IMR-90 (cell line): ENCODE results near the gene SERPINB11. TPM values are rescaled to one million over a fixed set of nuclear protein-coding genes. Genes with fewer than 3 reads are reported as not detected.

Experiments
- ATAC-seq: fragments of 200-7000 bp; cut with Tn5 transposase; 2 replicates; pipeline ENCODE4 v1.9.1; 2020; ENCODE audit warnings: low read depth, mild to moderate bottlenecking, moderate library complexity
- BruUV-seq: library from RNA; stranded (reverse); fragments of 400-500 nt; replicated peaks from 2 replicates; lab custom pipeline; 2021; lab: Mats Ljungman, UMichigan
- CTCF ChIA-PET: fragments of 300-600 bp; formaldehyde crosslinking; extraction: SDS; loops from one replicate; lab custom pipeline; 2021; ENCODE audit warnings: antibody characterized with exemption; lab: Yijun Ruan, JAX
- POLR2A ChIA-PET: fragments of 300-600 bp; sonication (Branson Sonifier 250); formaldehyde crosslinking; loops from one replicate; lab custom pipeline; 2022; ENCODE audit warnings: antibody characterized with exemption; ENCODE audit not compliant: unreplicated experiment; lab: Charles Lee
- DNase-seq: peaks from one replicate; pipeline ENCODE4 v3.0.0; 2013
- H2AFZ ChIP-seq: replicated peaks from 2 replicates; pipeline ENCODE3; 2013; ENCODE audit warnings: low read length, mild to moderate bottlenecking; ENCODE audit not compliant: poor library complexity
- H2AK5ac ChIP-seq: 2 replicates; pipeline ENCODE4 v1.6.1; 2013; ENCODE audit warnings: low read depth, low read length, inconsistent platforms
- H2AK9ac ChIP-seq: replicated peaks from 2 replicates; pipeline ENCODE3; 2013; ENCODE audit warnings: mild to moderate bottlenecking, low read depth, low read length, moderate library complexity; ENCODE audit not compliant: poor library complexity
- H2BK120ac ChIP-seq: 2 replicates; pipeline ENCODE4 v1.6.1; 2013; ENCODE audit warnings: low read depth, low read length, inconsistent platforms
- H2BK15ac ChIP-seq: 3 replicates; pipeline ENCODE4 v1.6.1; 2013; ENCODE audit warnings: low read depth, low read length, inconsistent platforms
- H2BK20ac ChIP-seq: 2 replicates; pipeline ENCODE4 v1.6.1; 2013; ENCODE audit warnings: low read depth, mild to moderate bottlenecking, inconsistent platforms, low read length, moderate library complexity
- H2BK5ac ChIP-seq: 2 replicates; pipeline ENCODE4 v1.6.1; 2013; ENCODE audit warnings: mild to moderate bottlenecking, low read depth, low read length, inconsistent platforms; ENCODE audit not compliant: poor library complexity, severe bottlenecking
- H3K14ac ChIP-seq: replicated peaks from 2 replicates; pipeline ENCODE4 v1.6.1; 2013; ENCODE audit warnings: low read depth, low read length, inconsistent platforms
- H3K18ac ChIP-seq: 2 replicates; pipeline ENCODE4 v1.6.1; 2013; ENCODE audit warnings: low read depth, low read length, control low read depth
- H3K23ac ChIP-seq: 2 replicates; pipeline ENCODE4 v1.6.1; 2013; ENCODE audit warnings: low read depth, low read length, inconsistent platforms
- H3K27ac ChIP-seq: 2 replicates; pipeline ENCODE4 v1.5.1; 2013; ENCODE audit warnings: mild to moderate bottlenecking, control low read depth, low read length; ENCODE audit not compliant: insufficient read depth
- H3K27me3 ChIP-seq: 2 replicates; pipeline ENCODE4 v1.6.1; 2013; ENCODE audit warnings: low read length; ENCODE audit not compliant: control insufficient read depth, insufficient read depth
- H3K36me3 ChIP-seq: 2 replicates; pipeline ENCODE4 v1.6.1; 2013; ENCODE audit warnings: low read length, mixed read lengths; ENCODE audit not compliant: control insufficient read depth, insufficient read depth
- H3K4ac ChIP-seq: 2 replicates; pipeline ENCODE4 v1.6.1; 2013; ENCODE audit warnings: low read depth, low read length, inconsistent platforms
- H3K4me1 ChIP-seq: 2 replicates; pipeline ENCODE4 v1.6.1; 2013; ENCODE audit warnings: low read length, mixed read lengths; ENCODE audit not compliant: control insufficient read depth, insufficient read depth
- H3K4me2 ChIP-seq: 2 replicates; pipeline ENCODE4 v1.6.1; 2013; ENCODE audit warnings: low read depth, mild to moderate bottlenecking, control low read depth, low read length, moderate library complexity
- H3K4me3 ChIP-seq: 2 replicates; pipeline ENCODE4 v1.5.1; 2013; ENCODE audit warnings: low read depth, mild to moderate bottlenecking, control low read depth, low read length, moderate library complexity; ENCODE audit not compliant: insufficient read depth
- H3K56ac ChIP-seq: 2 replicates; pipeline ENCODE4 v1.6.1; 2013; ENCODE audit warnings: low read length, inconsistent platforms; ENCODE audit not compliant: insufficient read depth; ENCODE audit errors: extremely low read depth
- H3K79me1 ChIP-seq, 2 experiments: 2 replicates each; pipeline ENCODE4 v1.6.1; 2013; ENCODE audit warnings: low read length in 2 of 2, inconsistent platforms in 1 of 2, low read depth in 1 of 2
- H3K9ac ChIP-seq: 2 replicates; pipeline ENCODE4 v1.6.1; 2013; ENCODE audit warnings: low read depth, low read length, control low read depth
- H3K9me1 ChIP-seq: 2 replicates; pipeline ENCODE4 v1.6.1; 2013; ENCODE audit warnings: low read length, inconsistent platforms; ENCODE audit not compliant: insufficient read depth
- H3K9me3 ChIP-seq: 2 replicates; pipeline ENCODE4 v1.6.1; 2013; ENCODE audit warnings: low read length; ENCODE audit not compliant: control insufficient read depth, insufficient read depth
- H4K20me1 ChIP-seq: 2 replicates; pipeline ENCODE4 v1.6.1; 2013; ENCODE audit warnings: low read length, inconsistent platforms; ENCODE audit not compliant: insufficient read depth
- H4K5ac ChIP-seq: 2 replicates; pipeline ENCODE4 v1.6.1; 2013; ENCODE audit warnings: mild to moderate bottlenecking, low read depth, low read length, control low read depth
- H4K8ac ChIP-seq, 2 experiments: 2 replicates each; pipeline ENCODE4 v1.6.1; 2013; ENCODE audit warnings: low read depth in 2 of 2, low read length in 2 of 2, control low read depth in 1 of 2, inconsistent platforms in 1 of 2
- H4K91ac ChIP-seq: 2 replicates; pipeline ENCODE4 v1.6.1; 2013; ENCODE audit warnings: low read depth, low read length, inconsistent platforms; ENCODE audit not compliant: insufficient read depth
- BHLHE40 ChIP-seq: fragments of 150-350 bp; IDR thresholded peaks from 2 replicates; pipeline ENCODE4 v1.6.1; 2016; ENCODE audit warnings: mild to moderate bottlenecking, low read depth, low read length
- CEBPB ChIP-seq: IDR thresholded peaks from 2 replicates; pipeline ENCODE4 v1.6.1; 2012; ENCODE audit warnings: low read depth, low read length, improper control_type of control experiment
- CHD1 ChIP-seq: IDR thresholded peaks from 2 replicates; pipeline ENCODE4 v1.6.1; 2012; ENCODE audit warnings: low read depth, low read length, improper control_type of control experiment
- CTCF ChIP-seq: conservative IDR thresholded peaks from 2 replicates; pipeline ENCODE4 v1.5.1; 2012; ENCODE audit warnings: mild to moderate bottlenecking, low read depth, low read length, improper control_type of control experiment
- MAFK ChIP-seq: IDR thresholded peaks from 2 replicates; pipeline ENCODE4 v1.6.1; 2012; ENCODE audit warnings: low read depth, low read length, improper control_type of control experiment
- MAZ ChIP-seq: IDR thresholded peaks from 2 replicates; pipeline ENCODE4 v1.6.1; 2012; ENCODE audit warnings: low read depth, mild to moderate bottlenecking, low read length, improper control_type of control experiment, moderate library complexity, borderline replicate concordance
- MXI1 ChIP-seq: IDR thresholded peaks from 2 replicates; pipeline ENCODE4 v1.6.1; 2012; ENCODE audit warnings: low read depth, mild to moderate bottlenecking, low read length, moderate library complexity, borderline replicate concordance
- NFE2L2 ChIP-seq: fragments of 150-350 bp; IDR thresholded peaks from 2 replicates; pipeline ENCODE4 v1.6.1; 2016; ENCODE audit warnings: low read depth, mild to moderate bottlenecking, low read length
- POLR2A ChIP-seq: IDR thresholded peaks from 2 replicates; pipeline ENCODE4 v1.6.1; 2012; ENCODE audit warnings: mild to moderate bottlenecking, low read depth, low read length
- RAD21 ChIP-seq: IDR thresholded peaks from 2 replicates; pipeline ENCODE4 v1.6.1; 2012; ENCODE audit warnings: low read length, improper control_type of control experiment
- SMC3 ChIP-seq: fragments of 150-350 bp; IDR thresholded peaks from 2 replicates; pipeline ENCODE4 v1.6.1; 2016; ENCODE audit warnings: low read depth, mild to moderate bottlenecking, antibody characterized with exemption, low read length, moderate library complexity
- USF2 ChIP-seq: fragments of 150-350 bp; IDR thresholded peaks from 2 replicates; pipeline ENCODE4 v1.6.1; 2017; ENCODE audit warnings: mild to moderate bottlenecking, antibody characterized with exemption, low read length, low read depth
- dilution Hi-C: fragments of 300-500 bp; cut with HindIII; formaldehyde crosslinking; loops from one replicate; pipeline ENCODE4 v1.14.3; 2018; ENCODE audit warnings: low sequenced_read_pairs; ENCODE audit not compliant: unreplicated experiment
- in situ Hi-C: fragments of 300-500 bp; cut with MboI; formaldehyde crosslinking; loops from 3 replicates; pipeline ENCODE4 v1.14.3; 2019; ENCODE audit warnings: low sequenced_read_pairs, inconsistent platforms, mixed read lengths
- intact Hi-C: fragments of 100-400 bp; cut with micrococcal nuclease; formaldehyde crosslinking; loops from 2 replicates; pipeline ENCODE4 v1.10.0; 2022
- polyA plus RNA-seq, 3 experiments: library from polyadenylated mRNA; depleted of rRNA; stranded (reverse); fragments of >200 nt; gene quantifications; 2 replicates each; pipeline ENCODE4 v1.2.3, GENCODE V29; 2012; ENCODE audit warnings: low replicate concordance in 1 of 3
- total RNA-seq: library from RNA; depleted of rRNA; stranded (reverse); fragments of >200 nt; gene quantifications from 2 replicates; pipeline ENCODE4 v1.2.3, GENCODE V29; 2012

Gene SERPINB11
- total and polyA plus RNA-seq, 2 of the 4 experiments (the other 2 are of a cell fraction), result 0.12 to 0.18 TPM

- H3K4ac ChIP-seq, result no peak overlapping the region
- H2AK5ac ChIP-seq, result no peak overlapping the region
- TF ChIP-seq BHLHE40, result no peak
- no peak for TF ChIP-seq USF2
- TF ChIP-seq CHD1, result no peak
- no peak for TF ChIP-seq MXI1
- TF ChIP-seq NFE2L2, result no peak
- no peak for TF ChIP-seq POLR2A
- TF ChIP-seq CEBPB, result no peak
- TF ChIP-seq CTCF, result no peak
- no peak for TF ChIP-seq SMC3
- no peak for TF ChIP-seq MAZ
- no peak for TF ChIP-seq RAD21
- no peak for TF ChIP-seq MAFK
- H3K9ac ChIP-seq, result no peak overlapping the region
- no peak overlapping the region for H3K56ac ChIP-seq
- H3K23ac ChIP-seq, result no peak overlapping the region
- H2AFZ ChIP-seq, result no peak overlapping the region
- H2BK120ac ChIP-seq, result no peak overlapping the region
- H4K5ac ChIP-seq, result no peak overlapping the region
- H2BK5ac ChIP-seq, result no peak overlapping the region
- no peak overlapping the region for H3K14ac ChIP-seq
- no peak overlapping the region for H4K91ac ChIP-seq
- H3K36me3 ChIP-seq, result no peaks in the 10 kb centered on the region
- no peak overlapping the region for H3K4me2 ChIP-seq
- dilution Hi-C loops (no loop called here), in situ Hi-C loops (no loop called here), intact Hi-C loops (no loop called here)
- H3K9me1 ChIP-seq, result no peaks in the 10 kb centered on the region
- ATAC-seq, result no peak
- BruUV-seq, result no TSS peak
- peaks cover 7% of the 10 kb centered on the region for H3K9me3 ChIP-seq
- no peak overlapping the region for H3K27ac ChIP-seq
- H3K79me1 ChIP-seq, result no peaks in the 10 kb centered on the region
- POLR2A ChIA-PET, result no interaction called here
- CTCF ChIA-PET, result no interaction called here
- no peaks in the 10 kb centered on the region for H3K27me3 ChIP-seq
- no peak overlapping the region for H3K4me3 ChIP-seq
- DNase-seq, result no peak
- H3K4me1 ChIP-seq, result peaks cover 2% of the 10 kb centered on the region; the same call in 1 of the 2 replicates
- no peak overlapping the region for H2AK9ac ChIP-seq
- H2BK20ac ChIP-seq, result no peak overlapping the region
- H4K20me1 ChIP-seq, result no peaks in the 10 kb centered on the region
- H2BK15ac ChIP-seq, result no peak overlapping the region
- H4K8ac ChIP-seq, result no peak overlapping the region
- H3K18ac ChIP-seq, result no peak overlapping the region
Observed at GRCh38 chr18:63757541-63757940, 54.8 kb downstream of the SERPINB11 start.
